ENCODE data around the gene NXPH1.

Gene NXPH1

DNA sequence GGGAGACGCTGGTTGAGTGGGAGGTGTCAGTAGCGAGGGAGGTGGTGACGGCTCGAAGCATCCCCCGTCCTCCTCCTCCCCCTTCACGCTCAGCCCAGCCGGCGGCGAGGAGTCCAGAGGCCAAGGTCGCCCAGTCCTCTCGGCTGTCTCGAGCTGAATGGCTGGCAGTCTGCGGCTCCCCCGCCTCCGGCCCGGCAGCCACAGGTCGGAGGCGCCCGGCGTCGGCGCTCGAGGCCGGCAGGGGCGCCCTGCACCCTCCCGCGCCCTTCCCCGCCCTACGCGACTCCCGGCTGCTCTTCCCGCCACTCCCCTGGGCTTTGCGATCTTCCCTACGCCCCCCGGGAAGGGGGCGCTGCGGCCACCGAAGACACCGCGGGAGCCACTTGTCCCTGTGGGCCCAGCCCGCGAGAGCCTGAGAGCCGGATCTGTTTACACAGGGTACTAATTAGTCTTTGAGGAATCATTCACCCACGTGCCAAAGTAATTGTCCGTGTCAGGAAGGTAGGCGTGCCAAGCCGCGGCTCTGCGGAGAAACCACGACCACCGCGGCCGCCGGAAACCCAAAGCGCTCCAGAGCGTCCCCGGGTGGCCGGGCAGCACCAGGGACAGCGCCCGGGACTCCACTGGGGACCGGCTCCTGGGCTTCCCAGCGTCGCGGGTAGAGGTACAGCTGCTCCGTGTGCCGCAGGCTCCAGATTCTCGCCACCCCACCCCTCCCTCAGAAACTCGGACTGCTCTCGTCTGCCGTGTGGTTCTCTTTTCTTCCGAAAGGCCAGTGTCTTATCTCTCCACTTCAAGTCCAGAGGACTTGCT is at the start of gene NXPH1:
TSS of gene NXPH1 (plus strand) at position 133 of the 813 bp plus-strand sequence.
- TF ChIP-seq, protein P1, sequence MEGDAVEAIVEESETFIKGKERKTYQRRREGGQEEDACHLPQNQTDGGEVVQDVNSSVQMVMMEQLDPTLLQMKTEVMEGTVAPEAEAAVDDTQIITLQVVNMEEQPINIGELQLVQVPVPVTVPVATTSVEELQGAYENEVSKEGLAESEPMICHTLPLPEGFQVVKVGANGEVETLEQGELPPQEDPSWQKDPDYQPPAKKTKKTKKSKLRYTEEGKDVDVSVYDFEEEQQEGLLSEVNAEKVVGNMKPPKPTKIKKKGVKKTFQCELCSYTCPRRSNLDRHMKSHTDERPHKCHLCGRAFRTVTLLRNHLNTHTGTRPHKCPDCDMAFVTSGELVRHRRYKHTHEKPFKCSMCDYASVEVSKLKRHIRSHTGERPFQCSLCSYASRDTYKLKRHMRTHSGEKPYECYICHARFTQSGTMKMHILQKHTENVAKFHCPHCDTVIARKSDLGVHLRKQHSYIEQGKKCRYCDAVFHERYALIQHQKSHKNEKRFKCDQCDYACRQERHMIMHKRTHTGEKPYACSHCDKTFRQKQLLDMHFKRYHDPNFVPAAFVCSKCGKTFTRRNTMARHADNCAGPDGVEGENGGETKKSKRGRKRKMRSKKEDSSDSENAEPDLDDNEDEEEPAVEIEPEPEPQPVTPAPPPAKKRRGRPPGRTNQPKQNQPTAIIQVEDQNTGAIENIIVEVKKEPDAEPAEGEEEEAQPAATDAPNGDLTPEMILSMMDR (IDR thresholded peaks at IDR 0.05; ENCODE audit: extremely low read depth, missing control alignments) = no peak
- DNase-seq (ENCODE audit: low spot score) = peak; percentile 65

GRCh38 chr7:8384901-8385300 is 48.5 kb upstream of the NXPH1 start:
- DNase-seq (ENCODE audit: low spot score) = no peak
- TF ChIP-seq, protein P1 (IDR thresholded peaks at IDR 0.05; ENCODE audit: extremely low read depth, missing control alignments) = no peak

DNA sequence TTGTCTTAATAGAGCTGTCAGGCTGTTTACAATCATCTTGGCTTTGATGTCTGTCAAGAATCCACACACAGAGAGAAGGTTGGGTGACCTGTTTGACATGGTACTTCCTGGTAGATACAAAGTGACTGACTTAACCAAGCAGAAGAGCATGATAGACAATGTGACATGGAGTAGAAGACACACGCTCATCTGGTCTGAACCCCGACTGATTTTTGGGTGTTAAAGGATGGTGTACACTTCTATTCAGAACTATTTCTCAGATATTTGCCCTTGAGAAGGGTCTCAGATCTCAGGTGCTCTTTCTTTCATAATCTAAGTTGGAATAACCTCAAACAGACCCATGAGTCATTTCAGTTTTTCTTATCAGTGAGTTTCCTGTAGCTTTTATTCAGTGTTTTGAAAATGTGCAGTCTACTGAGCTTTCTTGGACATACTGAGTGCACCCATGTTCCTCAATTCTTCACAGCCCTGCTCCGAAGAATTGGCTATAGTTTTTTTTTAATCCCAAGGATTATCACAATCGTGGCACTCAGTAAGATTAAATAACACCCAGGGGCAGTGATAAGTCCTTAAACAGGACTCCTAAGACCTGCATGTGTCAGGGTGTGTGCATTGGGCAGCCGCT is 46.4 kb upstream of the NXPH1 start:
- DNase-seq (ENCODE audit: low spot score) = peak; percentile 11
- TF ChIP-seq, protein P1 (IDR thresholded peaks at IDR 0.05; ENCODE audit: extremely low read depth, missing control alignments) = no peak

GRCh38 chr7:8387551-8388256 is 45.7 kb upstream of the NXPH1 start:
- DNase-seq (ENCODE audit: low spot score) = no peak
- TF ChIP-seq, protein P1 (IDR thresholded peaks at IDR 0.05; ENCODE audit: extremely low read depth, missing control alignments) = no peak

DNA sequence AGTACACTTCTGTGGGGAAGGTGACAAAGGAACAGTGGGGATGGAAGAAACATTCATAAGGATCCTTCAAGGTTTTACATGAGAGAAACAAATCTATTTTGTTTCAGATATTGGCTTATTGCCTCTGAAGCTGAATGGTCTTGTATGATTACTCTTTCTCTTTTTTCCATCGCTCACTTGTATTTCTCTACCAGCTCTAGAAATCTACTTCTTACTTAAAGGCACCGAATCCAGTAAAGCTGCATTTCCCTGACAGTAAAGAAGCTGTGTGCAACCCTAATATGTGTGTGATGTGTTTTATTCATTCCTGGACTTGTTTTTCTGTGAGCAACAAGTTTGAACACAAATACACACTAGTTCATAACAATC is 45.2 kb upstream of the NXPH1 start:
- no peak for DNase-seq (ENCODE audit: low spot score)
- TF ChIP-seq, protein P1 (IDR thresholded peaks at IDR 0.05; ENCODE audit: extremely low read depth, missing control alignments) = no peak

GRCh38 chr7:8389593-8390261 is 43.7 kb upstream of the NXPH1 start:
- DNase-seq (ENCODE audit: low spot score) = no peak
- TF ChIP-seq, protein P1 (IDR thresholded peaks at IDR 0.05; ENCODE audit: extremely low read depth, missing control alignments) = no peak
